HepG2 (cell line): ENCODE measurements around the gene TMEM187. TPM values are rescaled to one million over a fixed set of nuclear protein-coding genes. Genes with fewer than 3 reads are reported as not detected.

Experiments used
- CHCHD3 ChIP-seq: sonication (generic); formaldehyde crosslinking; IDR thresholded peaks from 2 replicates; pipeline ENCODE4 v1.8.0; 2022; ENCODE audit warnings: mild to moderate bottlenecking, missing genetic modification reagents, moderate library complexity
- GTF3A ChIP-seq: sonication (generic); formaldehyde crosslinking; conservative IDR thresholded peaks from 2 replicates; pipeline ENCODE4 v1.4.0; 2020; ENCODE audit warnings: mild to moderate bottlenecking, missing genetic modification reagents
- HMG20A ChIP-seq: IDR thresholded peaks from 2 replicates; pipeline ENCODE4 v1.6.1; 2016; ENCODE audit warnings: borderline replicate concordance
- JUNB ChIP-seq: sonication (generic); formaldehyde crosslinking; IDR thresholded peaks from 2 replicates; pipeline ENCODE4 v1.8.0; 2022; ENCODE audit warnings: missing genetic modification reagents, mild to moderate bottlenecking, borderline replicate concordance
- KAT2B ChIP-seq: fragments of 150-350 bp; IDR thresholded peaks from 2 replicates; pipeline ENCODE4 v1.6.1; 2014; ENCODE audit warnings: low read depth, low read length, borderline replicate concordance
- KDM6A ChIP-seq: IDR thresholded peaks from 2 replicates; pipeline ENCODE4 v1.6.1; 2016; ENCODE audit warnings: low read depth
- LRRFIP1 ChIP-seq: sonication (generic); formaldehyde crosslinking; conservative IDR thresholded peaks from 2 replicates; pipeline ENCODE4 v1.4.0; 2020; ENCODE audit warnings: missing genetic modification reagents
- MEIS2 ChIP-seq: sonication (generic); formaldehyde crosslinking; IDR thresholded peaks from 2 replicates; pipeline ENCODE4 v1.9.0; 2021; ENCODE audit warnings: mild to moderate bottlenecking, missing genetic modification reagents
- MXD4 ChIP-seq: IDR thresholded peaks from 2 replicates; pipeline ENCODE4 v1.6.1; 2016; ENCODE audit warnings: mild to moderate bottlenecking, missing biosample characterization, missing genetic modification reagents
- NFE2 ChIP-seq: sonication (generic); formaldehyde crosslinking; IDR thresholded peaks from 2 replicates; pipeline ENCODE4 v1.4.0; 2020; ENCODE audit warnings: missing genetic modification reagents
- NR1H2 ChIP-seq: sonication (generic); formaldehyde crosslinking; IDR thresholded peaks from 2 replicates; pipeline ENCODE4 v1.8.1; 2022; ENCODE audit warnings: low read depth, missing genetic modification reagents, borderline replicate concordance
- PHF20 ChIP-seq: sonication (generic); formaldehyde crosslinking; IDR thresholded peaks from 2 replicates; pipeline ENCODE4 v1.5.0; 2020; ENCODE audit warnings: mild to moderate bottlenecking, missing genetic modification reagents
- RBFOX2 ChIP-seq: fragments of 200-400 bp; formaldehyde crosslinking; IDR thresholded peaks from 2 replicates; pipeline ENCODE4 v1.6.1; 2017; ENCODE audit warnings: low read depth, mild to moderate bottlenecking, low read length
- RFXAP ChIP-seq: sonication (generic); formaldehyde crosslinking; IDR thresholded peaks from 2 replicates; pipeline ENCODE4 v1.4.0; 2020; ENCODE audit warnings: missing genetic modification reagents, borderline replicate concordance
- SMAD1 ChIP-seq: sonication (generic); formaldehyde crosslinking; IDR thresholded peaks from 2 replicates; pipeline ENCODE4 v1.4.0; 2020; ENCODE audit warnings: missing genetic modification reagents, low read depth, mild to moderate bottlenecking, borderline replicate concordance
- SNAPC2 ChIP-seq: sonication (generic); formaldehyde crosslinking; IDR thresholded peaks from 2 replicates; pipeline ENCODE4 v1.8.1; 2022; ENCODE audit warnings: mild to moderate bottlenecking, missing genetic modification reagents
- SUZ12 ChIP-seq: fragments of 150-350 bp; IDR thresholded peaks from 2 replicates; pipeline ENCODE4 v1.6.1; 2014; ENCODE audit warnings: low read depth, low read length
- TARDBP ChIP-seq: sonication (generic); formaldehyde crosslinking; IDR thresholded peaks from 2 replicates; pipeline ENCODE4 v1.8.0; 2022; ENCODE audit warnings: mild to moderate bottlenecking, missing genetic modification reagents
- TBX2 ChIP-seq: sonication (generic); formaldehyde crosslinking; IDR thresholded peaks from 2 replicates; pipeline ENCODE4 v1.5.0; 2020; ENCODE audit warnings: missing genetic modification reagents, mild to moderate bottlenecking, borderline replicate concordance
- U2AF2 ChIP-seq: fragments of 200-400 bp; formaldehyde crosslinking; IDR thresholded peaks from 2 replicates; pipeline ENCODE4 v1.6.1; 2017; ENCODE audit warnings: low read depth, mild to moderate bottlenecking, low read length
- ZFAT ChIP-seq: sonication (generic); formaldehyde crosslinking; conservative IDR thresholded peaks from 2 replicates; pipeline ENCODE4 v1.8.1; 2023; ENCODE audit warnings: missing genetic modification reagents, inconsistent platforms
- ZGPAT ChIP-seq: IDR thresholded peaks from 2 replicates; pipeline ENCODE4 v1.6.1; 2016; ENCODE audit warnings: mild to moderate bottlenecking
- ZNF121 ChIP-seq: sonication (generic); formaldehyde crosslinking; IDR thresholded peaks from 2 replicates; pipeline ENCODE4 v1.5.0; 2020; ENCODE audit warnings: mild to moderate bottlenecking, missing genetic modification reagents
- ZNF136 ChIP-seq: sonication (generic); formaldehyde crosslinking; IDR thresholded peaks from 2 replicates; pipeline ENCODE4 v1.8.1; 2022; ENCODE audit warnings: low read depth, mild to moderate bottlenecking, moderate library complexity, missing genetic modification reagents
- ZNF180 ChIP-seq: sonication (generic); formaldehyde crosslinking; IDR thresholded peaks from 2 replicates; pipeline ENCODE4 v1.4.0; 2020; ENCODE audit warnings: low read depth, missing genetic modification reagents, borderline replicate concordance
- ZNF274 ChIP-seq: sonication (generic); formaldehyde crosslinking; IDR thresholded peaks from 2 replicates; pipeline ENCODE4 v1.5.1; 2020; ENCODE audit warnings: mild to moderate bottlenecking, missing genetic modification reagents
- ZNF317 ChIP-seq: sonication (generic); formaldehyde crosslinking; IDR thresholded peaks from 2 replicates; pipeline ENCODE4 v1.5.0; 2020; ENCODE audit warnings: mild to moderate bottlenecking, missing genetic modification reagents
- ZNF354B ChIP-seq: sonication (generic); formaldehyde crosslinking; IDR thresholded peaks from 2 replicates; pipeline ENCODE4 v1.8.0; 2022; ENCODE audit warnings: mild to moderate bottlenecking, missing genetic modification reagents
- ZNF7 ChIP-seq: IDR thresholded peaks from 2 replicates; pipeline ENCODE4 v1.6.1; 2016; ENCODE audit warnings: missing biosample characterization, missing genetic modification reagents
- ZNF720 ChIP-seq: sonication (generic); formaldehyde crosslinking; IDR thresholded peaks from 2 replicates; pipeline ENCODE4 v1.4.0; 2020; ENCODE audit warnings: missing genetic modification reagents
- ZNF768 ChIP-seq: sonication (generic); formaldehyde crosslinking; IDR thresholded peaks from 2 replicates; pipeline ENCODE4 v1.4.0; 2020; ENCODE audit warnings: missing genetic modification reagents
- ZNF83 ChIP-seq: sonication (generic); formaldehyde crosslinking; IDR thresholded peaks from 2 replicates; pipeline ENCODE4 v1.4.0; 2020; ENCODE audit warnings: missing genetic modification reagents, mild to moderate bottlenecking, borderline replicate concordance
- ZNF891 ChIP-seq: sonication (generic); formaldehyde crosslinking; IDR thresholded peaks from 2 replicates; pipeline ENCODE4 v1.5.0; 2020; ENCODE audit warnings: mild to moderate bottlenecking, missing genetic modification reagents
- polyA plus RNA-seq, 8 experiments: library from polyadenylated mRNA; depleted of rRNA in 3 of 8; stranded (reverse) in 7 of 8; unstranded in 1 of 8; fragments of >200 nt; fragmentation: Illumina TruSeq in 4 of 8; extraction: Trizol in 4 of 8; gene quantifications; 2 replicates each; pipeline versions ENCODE4 v1.2.1 to v1.2.3, GENCODE V29; 2011 to 2016; ENCODE audit warnings: low read depth in 4 of 8, missing spikeins in 1 of 8, mixed read lengths in 1 of 8; ENCODE audit not compliant: insufficient read depth in 1 of 8
- total RNA-seq, 5 experiments: library from RNA; depleted of rRNA; stranded (reverse); fragments of >200 nt; fragmentation: Illumina TruSeq; extraction: Trizol; gene quantifications; 2 replicates each; pipeline ENCODE4 v1.2.3, GENCODE V29; 2016; ENCODE audit warnings: low read depth in 1 of 5

Gene TMEM187
- total and polyA plus RNA-seq, 2 of the 13 experiments (the other 11 are each of a cell fraction or from before 2014, with no cell fraction given), result 2.2 to 6.2 TPM

- no peak for TF ChIP-seq ZNF720 (CRISPR knock-in tag)
- no peak for TF ChIP-seq ZNF83 (CRISPR knock-in tag)
- TF ChIP-seq KAT2B, result no peak
- TF ChIP-seq GTF3A, result no peak
- TF ChIP-seq CHCHD3, result no peak
- no peak for TF ChIP-seq SUZ12
- TF ChIP-seq NFE2 (CRISPR knock-in tag), result no peak
- no peak for TF ChIP-seq RBFOX2
- TF ChIP-seq ZNF274, result no peak
- TF ChIP-seq MEIS2 (CRISPR knock-in tag), result no peak
- TF ChIP-seq TBX2 (CRISPR knock-in tag), result peak; percentile 94
- TF ChIP-seq RFXAP (CRISPR knock-in tag), result no peak
- TF ChIP-seq ZNF180 (CRISPR knock-in tag), result no peak
- no peak for TF ChIP-seq MXD4 (CRISPR knock-in tag)
- no peak for TF ChIP-seq HMG20A
- no peak for TF ChIP-seq ZNF354B (CRISPR knock-in tag)
- no peak for TF ChIP-seq NR1H2 (CRISPR knock-in tag)
- no peak for TF ChIP-seq SMAD1 (CRISPR knock-in tag)
- no peak for TF ChIP-seq ZNF7 (CRISPR knock-in tag)
- TF ChIP-seq JUNB (CRISPR knock-in tag), result no peak
- TF ChIP-seq KDM6A (CRISPR knock-in tag), result no peak
- no peak for TF ChIP-seq SNAPC2 (CRISPR knock-in tag)
- no peak for TF ChIP-seq ZNF891
- TF ChIP-seq ZGPAT (CRISPR knock-in tag), result no peak
- TF ChIP-seq LRRFIP1, result no peak
- no peak for TF ChIP-seq ZNF317 (CRISPR knock-in tag)
- no peak for TF ChIP-seq TARDBP (CRISPR knock-in tag)
- TF ChIP-seq U2AF2, result no peak
- no peak for TF ChIP-seq ZNF768 (CRISPR knock-in tag)
- no peak for TF ChIP-seq PHF20 (CRISPR knock-in tag)
- TF ChIP-seq ZFAT (CRISPR knock-in tag), result no peak
- TF ChIP-seq ZNF121 (CRISPR knock-in tag), result no peak
- TF ChIP-seq ZNF136 (CRISPR knock-in tag), result no peak
Observed at GRCh38 chrX:153948002-153948466, 24.5 kb upstream of the TMEM187 start (continued).
